Activated T-cell treated with anti-CD3 and anti-CD28 coated beads, Interleukin-2, amount 50 U/mL, for 72 hours (primary cell): ENCODE data around the gene MELTF. TPM values are rescaled to one million over a fixed set of nuclear protein-coding genes. Genes with fewer than 3 reads are reported as not detected.

Source experiments
- ATAC-seq, 2 donors: fragments of 150-1000 bp; cut with Tn5 transposase; replicated peaks in 1 of 2; 2 replicates each; pipeline ENCODE4 v1.10.0; 2021; ENCODE audit warnings: moderate library complexity in 2 of 2, mild to moderate bottlenecking in 1 of 2
- DNase-seq, 2 donors: peaks; one replicate each; pipeline ENCODE4 v3.0.0; 2021 to 2022; ENCODE audit warnings: mixed read lengths in 1 of 2
- H3K27ac Mint-ChIP-seq: one replicate; pipeline ENCODE4 v1.8.0; 2022; ENCODE audit warnings: mild to moderate bottlenecking, moderate library complexity, mixed read lengths
- H3K27me3 Mint-ChIP-seq: one replicate; pipeline ENCODE4 v1.8.0; 2022; ENCODE audit warnings: low read depth, mixed read lengths
- H3K36me3 Mint-ChIP-seq, 2 donors: one replicate each; pipeline ENCODE4 v1.8.0; 2022; ENCODE audit warnings: mixed read lengths in 2 of 2, mild to moderate bottlenecking in 1 of 2; ENCODE audit not compliant: insufficient read depth in 2 of 2
- H3K4me1 Mint-ChIP-seq: one replicate; pipeline ENCODE4 v1.8.0; 2022; ENCODE audit warnings: low read depth, mixed read lengths
- H3K4me3 Mint-ChIP-seq, 2 donors: one replicate each; pipeline ENCODE4 v1.8.0; 2022; ENCODE audit warnings: mild to moderate bottlenecking in 2 of 2, mixed read lengths in 2 of 2, moderate library complexity in 2 of 2
- H3K9me3 Mint-ChIP-seq, 2 donors: one replicate each; pipeline ENCODE4 v1.8.0; 2022; ENCODE audit warnings: mixed read lengths in 2 of 2
- total RNA-seq, 2 donors: library from RNA; stranded (reverse); gene quantifications; one replicate each; pipeline ENCODE4 v1.2.3, GENCODE V29; 2022

Gene MELTF
- total RNA-seq, 2 donors from 2014 or later = 2.9 to 4.9 TPM

- no peaks in the 10 kb centered on the region for H3K36me3 Mint-ChIP-seq
- no peak overlapping the region for H3K27ac Mint-ChIP-seq
- H3K4me3 Mint-ChIP-seq = no peak overlapping the region
- DNase-seq (no peak), ATAC-seq (no peak)
- no peaks in the 10 kb centered on the region for H3K27me3 Mint-ChIP-seq
- no peaks in the 10 kb centered on the region for H3K4me1 Mint-ChIP-seq
- H3K9me3 Mint-ChIP-seq = no peaks in the 10 kb centered on the region
Measured at GRCh38 chr3:196989721-196990262, 39.8 kb downstream of the MELTF start.

GRCh38 chr3:196988241-196989029 is 41.2 kb downstream of the MELTF start:
- Mint-ChIP-seq H3K27me3 (no peaks in the 10 kb centered on the region), H3K9me3 (peaks cover 0 to under 1% of the 10 kb centered on the region in 2 donors), H3K4me3 (no peak overlapping the region), H3K36me3 (peaks cover 0 to 3% of the 10 kb centered on the region in 2 donors), H3K27ac (no peak overlapping the region), H3K4me1 (no peaks in the 10 kb centered on the region)
- ATAC-seq = peak in 1 of 2 donors; percentile 9
- DNase-seq = no peak

GRCh38 chr3:196987022-196987421 is 42.6 kb downstream of the MELTF start:
- no peaks in the 10 kb centered on the region for H3K27me3 Mint-ChIP-seq
- no peak for ATAC-seq
- DNase-seq = no peak
- no peak overlapping the region for H3K4me3 Mint-ChIP-seq
- peaks cover 4 to 7% of the 10 kb centered on the region in 2 donors for H3K36me3 Mint-ChIP-seq
- H3K27ac Mint-ChIP-seq = no peak overlapping the region
- H3K9me3 Mint-ChIP-seq = peaks cover 4 to 5% of the 10 kb centered on the region in 2 donors
- no peaks in the 10 kb centered on the region for H3K4me1 Mint-ChIP-seq

- H3K27me3 Mint-ChIP-seq = no peaks in the 10 kb centered on the region
- peaks cover 4 to 5% of the 10 kb centered on the region in 2 donors for H3K9me3 Mint-ChIP-seq
- no peak for ATAC-seq
- H3K4me1 Mint-ChIP-seq = no peaks in the 10 kb centered on the region
- DNase-seq = no peak
- H3K36me3 Mint-ChIP-seq = peaks cover 6 to 10% of the 10 kb centered on the region in 2 donors
- H3K27ac Mint-ChIP-seq = no peak overlapping the region
- no peak overlapping the region for H3K4me3 Mint-ChIP-seq
Measured at GRCh38 chr3:196985954-196986885, 43.4 kb downstream of the MELTF start.

GRCh38 chr3:196985298-196985697 is 44.3 kb downstream of the MELTF start:
- DNase-seq (no peak), ATAC-seq (no peak)
- H3K4me1 Mint-ChIP-seq = no peaks in the 10 kb centered on the region
- H3K36me3 Mint-ChIP-seq = peaks cover 6 to 10% of the 10 kb centered on the region in 2 donors
- H3K4me3 Mint-ChIP-seq = no peak overlapping the region
- H3K27ac Mint-ChIP-seq = no peak overlapping the region
- H3K27me3 Mint-ChIP-seq = no peaks in the 10 kb centered on the region
- peaks cover 4 to 5% of the 10 kb centered on the region in 2 donors for H3K9me3 Mint-ChIP-seq

GRCh38 chr3:196983186-196983585 is 46.4 kb downstream of the MELTF start:
- Mint-ChIP-seq H3K4me1 (peaks cover 10% of the 10 kb centered on the region), H3K27me3 (peaks cover 9% of the 10 kb centered on the region), H3K36me3 (peaks cover 6 to 10% of the 10 kb centered on the region in 2 donors), H3K4me3 (no peak overlapping the region), H3K27ac (no peak overlapping the region), H3K9me3 (peaks cover 4 to 5% of the 10 kb centered on the region in 2 donors)
- DNase-seq (no peak), ATAC-seq (no peak)

GRCh38 chr3:196981657-196982056 is 48.0 kb downstream of the MELTF start:
- ATAC-seq (no peak), DNase-seq (no peak)
- peaks cover 4 to 5% of the 10 kb centered on the region in 2 donors for H3K9me3 Mint-ChIP-seq
- peaks cover 10% of the 10 kb centered on the region for H3K4me1 Mint-ChIP-seq
- peaks cover 6 to 10% of the 10 kb centered on the region in 2 donors for H3K36me3 Mint-ChIP-seq
- H3K27ac Mint-ChIP-seq = no peak overlapping the region
- H3K4me3 Mint-ChIP-seq = no peak overlapping the region
- H3K27me3 Mint-ChIP-seq = peaks cover 13% of the 10 kb centered on the region

- peaks cover 6 to 10% of the 10 kb centered on the region in 2 donors for H3K36me3 Mint-ChIP-seq
- DNase-seq (no peak), ATAC-seq (no peak)
- no peak overlapping the region for H3K4me3 Mint-ChIP-seq
- peaks cover 4 to 5% of the 10 kb centered on the region in 2 donors for H3K9me3 Mint-ChIP-seq
- H3K27me3 Mint-ChIP-seq = peaks cover 23% of the 10 kb centered on the region
- peaks cover 10% of the 10 kb centered on the region for H3K4me1 Mint-ChIP-seq
- H3K27ac Mint-ChIP-seq = no peak overlapping the region
Measured at GRCh38 chr3:196979545-196979944, 50.1 kb downstream of the MELTF start.

- Mint-ChIP-seq H3K27me3 (peaks cover 25% of the 10 kb centered on the region), H3K4me3 (no peak overlapping the region), H3K36me3 (peaks cover 2 to 3% of the 10 kb centered on the region in 2 donors), H3K4me1 (peaks cover 10% of the 10 kb centered on the region), H3K27ac (no peak overlapping the region), H3K9me3 (no peaks in the 10 kb centered on the region)
- ATAC-seq (no peak), DNase-seq (no peak)
Measured at GRCh38 chr3:196976941-196977340, 52.7 kb downstream of the MELTF start.

- peaks cover 11% of the 10 kb centered on the region for H3K4me1 Mint-ChIP-seq
- H3K9me3 Mint-ChIP-seq = no peaks in the 10 kb centered on the region
- no peak for ATAC-seq
- no peak overlapping the region for H3K27ac Mint-ChIP-seq
- DNase-seq = no peak
- H3K4me3 Mint-ChIP-seq = no peak overlapping the region
- H3K27me3 Mint-ChIP-seq = peaks cover 33% of the 10 kb centered on the region
- no peaks in the 10 kb centered on the region for H3K36me3 Mint-ChIP-seq
Measured at GRCh38 chr3:196975349-196975748, 54.3 kb downstream of the MELTF start.

- Mint-ChIP-seq H3K27ac (no peak overlapping the region), H3K9me3 (no peaks in the 10 kb centered on the region), H3K27me3 (peaks cover 37% of the 10 kb centered on the region), H3K36me3 (no peaks in the 10 kb centered on the region), H3K4me3 (no peak overlapping the region), H3K4me1 (peaks cover 15% of the 10 kb centered on the region)
- ATAC-seq (no peak), DNase-seq (no peak)
Measured at GRCh38 chr3:196974661-196975060, 55.0 kb downstream of the MELTF start.

- Mint-ChIP-seq H3K27ac (no peak overlapping the region), H3K36me3 (peaks cover 1 to 7% of the 10 kb centered on the region in 2 donors), H3K4me1 (peaks cover 5% of the 10 kb centered on the region), H3K27me3 (peaks cover 26% of the 10 kb centered on the region), H3K9me3 (no peaks in the 10 kb centered on the region), H3K4me3 (no peak overlapping the region)
- DNase-seq (no peak), ATAC-seq (no peak)
Measured at GRCh38 chr3:196971094-196971698, 58.4 kb downstream of the MELTF start.
